HG03558 (cell line): Measurements from ENCODE around the gene PEX6.

Source experiments
- ATAC-seq: cut with Tn5 transposase; IDR thresholded peaks from one replicate; pipeline ENCODE4 v1.9.1; 2021; ENCODE audit warnings: moderate number of reproducible peaks; ENCODE audit not compliant: unreplicated experiment; ENCODE audit errors: extremely low read depth

The PEX6 gene

GRCh38 chr6:42938987-42939809 is 39.8 kb downstream of the PEX6 start:
- ATAC-seq, result no peak

GRCh38 chr6:42938428-42938796 is 40.6 kb downstream of the PEX6 start:
- ATAC-seq, result no peak

GRCh38 chr6:42937548-42938427 is 41.2 kb downstream of the PEX6 start:
- ATAC-seq, result no peak

- ATAC-seq, result no peak
Observed at GRCh38 chr6:42936398-42936797, 42.6 kb downstream of the PEX6 start.

- ATAC-seq, result no peak
Observed at GRCh38 chr6:42935322-42935721, 43.7 kb downstream of the PEX6 start.

GRCh38 chr6:42933205-42933604 is 45.8 kb downstream of the PEX6 start:
- no peak for ATAC-seq

- no peak for ATAC-seq
Observed at GRCh38 chr6:42932412-42932811, 46.6 kb downstream of the PEX6 start.

- peak; percentile 44 for ATAC-seq
Observed at GRCh38 chr6:42929821-42930360, 49.1 kb downstream of the PEX6 start.

GRCh38 chr6:42928986-42929820 is 49.8 kb downstream of the PEX6 start, which contains the start of gene CNPY3:
CNPY3 (plus strand) TSS chr6:42929480; CDS start chr6:42929571, 91 bp downstream.
- peak; percentile 52 for ATAC-seq

GRCh38 chr6:42925248-42925857 is 53.6 kb downstream of the PEX6 start:
- ATAC-seq, result no peak

GRCh38 chr6:42923666-42924065 is 55.3 kb downstream of the PEX6 start:
- no peak for ATAC-seq

- no peak for ATAC-seq
Observed at GRCh38 chr6:42921801-42922200, 57.2 kb downstream of the PEX6 start.

GRCh38 chr6:42916288-42916687 is 62.7 kb downstream of the PEX6 start:
- no peak for ATAC-seq

- no peak for ATAC-seq
Observed at GRCh38 chr6:42915732-42916131, 63.2 kb downstream of the PEX6 start, which contains the start of gene PTCRA. PTCRA (plus strand) TSS chr6:42916053; CDS start chr6:42916070, 17 bp downstream.

- no peak for ATAC-seq
Observed at GRCh38 chr6:42914546-42914945, 64.4 kb downstream of the PEX6 start.
